PFSK-1 (cell line): ENCODE results near the gene OR52D1.

ENCODE experiments used
- SIN3A ChIP-seq: IDR thresholded peaks from 2 replicates; pipeline ENCODE4 v1.6.1; 2012; ENCODE audit warnings: mild to moderate bottlenecking, low read length, moderate library complexity, borderline replicate concordance; ENCODE audit not compliant: insufficient read depth
- TF ChIP-seq, protein P1 (sequence below), 2 experiments: IDR thresholded peaks; 2 replicates each; pipeline versions ENCODE4 v1.6.1 to v1.8.0; 2011 to 2012; ENCODE audit warnings: low read depth in 2 of 2, low read length in 2 of 2, control low read depth in 1 of 2, inconsistent platforms in 1 of 2, mild to moderate bottlenecking in 1 of 2, moderate library complexity in 1 of 2; ENCODE audit not compliant: insufficient read depth in 1 of 2

DNA sequence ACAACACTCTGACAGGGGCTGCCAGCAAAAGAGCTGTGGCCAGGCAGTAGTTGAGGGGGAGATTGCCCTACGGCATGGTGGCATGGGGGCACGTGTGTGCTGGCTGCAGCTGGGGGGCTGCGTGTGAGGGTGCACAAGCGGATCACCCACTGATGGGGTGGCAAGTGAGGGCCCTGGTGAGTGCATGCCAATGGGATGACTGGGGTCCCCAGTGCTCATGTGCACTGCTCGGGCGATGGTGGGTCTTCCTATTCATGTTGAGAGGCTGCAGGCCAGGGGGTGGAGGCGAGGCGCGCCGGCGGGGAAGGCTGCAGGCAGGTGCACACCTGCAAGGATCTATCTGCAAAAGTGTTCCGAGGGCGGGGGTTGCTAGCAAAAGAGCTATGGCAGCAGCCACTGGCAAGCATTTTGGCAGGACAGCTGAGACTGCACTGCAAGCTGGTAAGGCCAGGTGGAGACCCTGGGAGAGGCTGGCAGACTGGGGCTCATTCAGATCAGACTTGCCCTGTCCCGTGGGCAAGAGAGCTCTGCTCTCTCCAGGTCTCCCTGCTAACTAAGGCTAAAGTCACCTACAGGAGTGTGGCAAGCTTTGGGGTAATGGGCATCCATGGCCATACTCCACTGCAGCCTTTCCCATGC is 27.4 kb upstream of the OR52D1 start:
- TF ChIP-seq, protein P1, sequence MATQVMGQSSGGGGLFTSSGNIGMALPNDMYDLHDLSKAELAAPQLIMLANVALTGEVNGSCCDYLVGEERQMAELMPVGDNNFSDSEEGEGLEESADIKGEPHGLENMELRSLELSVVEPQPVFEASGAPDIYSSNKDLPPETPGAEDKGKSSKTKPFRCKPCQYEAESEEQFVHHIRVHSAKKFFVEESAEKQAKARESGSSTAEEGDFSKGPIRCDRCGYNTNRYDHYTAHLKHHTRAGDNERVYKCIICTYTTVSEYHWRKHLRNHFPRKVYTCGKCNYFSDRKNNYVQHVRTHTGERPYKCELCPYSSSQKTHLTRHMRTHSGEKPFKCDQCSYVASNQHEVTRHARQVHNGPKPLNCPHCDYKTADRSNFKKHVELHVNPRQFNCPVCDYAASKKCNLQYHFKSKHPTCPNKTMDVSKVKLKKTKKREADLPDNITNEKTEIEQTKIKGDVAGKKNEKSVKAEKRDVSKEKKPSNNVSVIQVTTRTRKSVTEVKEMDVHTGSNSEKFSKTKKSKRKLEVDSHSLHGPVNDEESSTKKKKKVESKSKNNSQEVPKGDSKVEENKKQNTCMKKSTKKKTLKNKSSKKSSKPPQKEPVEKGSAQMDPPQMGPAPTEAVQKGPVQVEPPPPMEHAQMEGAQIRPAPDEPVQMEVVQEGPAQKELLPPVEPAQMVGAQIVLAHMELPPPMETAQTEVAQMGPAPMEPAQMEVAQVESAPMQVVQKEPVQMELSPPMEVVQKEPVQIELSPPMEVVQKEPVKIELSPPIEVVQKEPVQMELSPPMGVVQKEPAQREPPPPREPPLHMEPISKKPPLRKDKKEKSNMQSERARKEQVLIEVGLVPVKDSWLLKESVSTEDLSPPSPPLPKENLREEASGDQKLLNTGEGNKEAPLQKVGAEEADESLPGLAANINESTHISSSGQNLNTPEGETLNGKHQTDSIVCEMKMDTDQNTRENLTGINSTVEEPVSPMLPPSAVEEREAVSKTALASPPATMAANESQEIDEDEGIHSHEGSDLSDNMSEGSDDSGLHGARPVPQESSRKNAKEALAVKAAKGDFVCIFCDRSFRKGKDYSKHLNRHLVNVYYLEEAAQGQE (IDR thresholded peaks at IDR 0.05; ENCODE audit: insufficient read depth in 1 of 2, low read depth in 2 of 2, low read length in 2 of 2): no peak
- TF ChIP-seq SIN3A: no peak
